HCT116 (cell line): Measurements from ENCODE around the gene IGFL4. TPM values are rescaled to one million over a fixed set of nuclear protein-coding genes. Genes with fewer than 3 reads are reported as not detected.
A peak's percentile ranks its signal among the peaks of the same experiment; 100 is the strongest.

Experiments used
- ATAC-seq: fragments of 200-7000 bp; cut with Tn5 transposase; 2 replicates; pipeline ENCODE4 v1.9.1; 2020; ENCODE audit warnings: mild to moderate bottlenecking, moderate library complexity
- BruUV-seq: library from RNA; stranded (reverse); fragments of 400-500 nt; replicated peaks from 2 replicates; lab custom pipeline; 2021; lab: Mats Ljungman, UMichigan
- CTCF ChIA-PET: fragments of 300-600 bp; sonication (Branson Sonifier 250); formaldehyde crosslinking; loops from one replicate; lab custom pipeline; 2021; ENCODE audit warnings: antibody characterized with exemption; lab: Charles Lee
- POLR2A ChIA-PET: fragments of 300-600, 350-600 bp; sonication (Branson Sonifier 250); formaldehyde crosslinking; loops from one replicate; lab custom pipeline; 2021; ENCODE audit warnings: antibody characterized with exemption; lab: Charles Lee
- RAD21 ChIA-PET, 2 experiments: fragments of 300-600 bp; sonication (Branson Sonifier 250); formaldehyde crosslinking; loops; one replicate each; lab custom pipeline; 2023; ENCODE audit warnings: low total read pairs in 2 of 2; ENCODE audit not compliant: uncharacterized antibody in 2 of 2, unreplicated experiment in 2 of 2, low non-redundant PET in 1 of 2; lab: Charles Lee
- DNase-seq: peaks from one replicate; pipeline ENCODE4 v3.0.0-alpha.2; 2010; ENCODE audit warnings: low read depth, low spot score
- H2AFZ ChIP-seq: fragments of 200-600 bp; shearing (Covaris generic), sonication (generic); 2 replicates; pipeline ENCODE4 v1.6.1; 2017; ENCODE audit warnings: low read depth, mixed run types, mixed read lengths, antibody characterized with exemption, low read length; ENCODE audit not compliant: poor library complexity, severe bottlenecking
- H3K27ac ChIP-seq: 2 replicates; pipeline ENCODE4 v1.5.1; 2012; ENCODE audit warnings: low read depth, low read length
- H3K27me3 ChIP-seq: fragments of 200-600 bp; sonication (generic); 2 replicates; pipeline ENCODE4 v1.6.1; 2016; ENCODE audit warnings: mixed run types, low read length, mixed read lengths; ENCODE audit not compliant: insufficient read depth
- H3K36me3 ChIP-seq, 2 experiments: fragments of 200-500 bp in 1 of 2; fragments of 200-600 bp in 1 of 2; sonication (Bioruptor generic) in 1 of 2; sonication (generic) in 1 of 2; 2 replicates each; pipeline versions ENCODE4 v1.5.1 to v1.6.1; 2014 to 2016; ENCODE audit warnings: low read length in 2 of 2, inconsistent platforms in 1 of 2, mixed read lengths in 1 of 2, mixed run types in 1 of 2; ENCODE audit not compliant: insufficient read depth in 2 of 2, control insufficient read depth in 1 of 2
- H3K4me1 ChIP-seq, 2 experiments: fragments of 200-600 bp in 1 of 2; sonication (generic) in 1 of 2; 2 replicates each; pipeline versions ENCODE4 v1.5.1 to v1.6.1; 2012 to 2017; ENCODE audit warnings: low read length in 2 of 2, inconsistent platforms in 1 of 2, mild to moderate bottlenecking in 1 of 2, mixed read lengths in 1 of 2, mixed run types in 1 of 2, moderate library complexity in 1 of 2; ENCODE audit not compliant: insufficient read depth in 2 of 2, control insufficient read depth in 1 of 2
- H3K4me2 ChIP-seq: fragments of 200-600 bp; sonication (generic); 2 replicates; pipeline ENCODE4 v1.6.1; 2017; ENCODE audit warnings: mixed run types, low read length, mixed read lengths
- H3K4me3 ChIP-seq, 2 experiments: fragments of 200-600 bp in 1 of 2; sonication (generic) in 1 of 2; replicated peaks in 1 of 2; 2 replicates each; pipeline ENCODE4 v1.5.1; 2011 to 2016; ENCODE audit warnings: low read length in 2 of 2, control low read depth in 1 of 2, low read depth in 1 of 2, mild to moderate bottlenecking in 1 of 2, mixed read lengths in 1 of 2, mixed run types in 1 of 2
- H3K79me2 ChIP-seq: fragments of 200-600 bp; sonication (generic); 2 replicates; pipeline ENCODE4 v1.6.1; 2017; ENCODE audit warnings: mild to moderate bottlenecking, mixed run types, low read length, moderate library complexity, mixed read lengths; ENCODE audit not compliant: insufficient read depth
- H3K9ac ChIP-seq: fragments of 200-600 bp; sonication (generic); 2 replicates; pipeline ENCODE4 v1.6.1; 2016; ENCODE audit warnings: low read length, mixed read lengths
- H3K9me2 ChIP-seq: fragments of 200-600 bp; sonication (generic), shearing (Covaris generic); 2 replicates; pipeline ENCODE4 v1.6.1; 2017; ENCODE audit warnings: mixed run types, mild to moderate bottlenecking, moderate library complexity; ENCODE audit not compliant: insufficient read depth
- H3K9me3 ChIP-seq, 2 experiments: fragments of 200-500 bp in 1 of 2; fragments of 200-600 bp in 1 of 2; sonication (Bioruptor generic) in 1 of 2; sonication (generic) in 1 of 2; 2 replicates each; pipeline ENCODE4 v1.6.1; 2014 to 2017; ENCODE audit warnings: low read length in 2 of 2, mixed read lengths in 2 of 2, inconsistent platforms in 1 of 2, low read depth in 1 of 2, mild to moderate bottlenecking in 1 of 2, mixed run types in 1 of 2, moderate library complexity in 1 of 2; ENCODE audit not compliant: control insufficient read depth in 1 of 2, insufficient read depth in 1 of 2
- H4K20me1 ChIP-seq: fragments of 200-600 bp; sonication (generic), shearing (Covaris generic); 2 replicates; pipeline ENCODE4 v1.6.1; 2017; ENCODE audit warnings: mixed run types, mild to moderate bottlenecking, moderate library complexity; ENCODE audit not compliant: insufficient read depth
- CBX3 ChIP-seq: IDR thresholded peaks from 2 replicates; pipeline ENCODE4 v1.6.1; 2012; ENCODE audit warnings: low read depth
- CTCF ChIP-seq, 3 experiments: fragments of 200-600 bp in 1 of 3; sonication (generic) in 1 of 3; IDR thresholded peaks in 2 of 3; conservative IDR thresholded peaks in 1 of 3; 2 replicates each; pipeline ENCODE4 v1.5.1; 2012 to 2017; ENCODE audit warnings: low read depth in 2 of 3, low read length in 2 of 3, antibody characterized with exemption in 1 of 3, borderline replicate concordance in 1 of 3, control low read depth in 1 of 3, mild to moderate bottlenecking in 1 of 3, mixed read lengths in 1 of 3, mixed run types in 1 of 3, moderate library complexity in 1 of 3; ENCODE audit not compliant: insufficient read depth in 1 of 3
- ELF1 ChIP-seq: IDR thresholded peaks from 2 replicates; pipeline ENCODE4 v1.6.1; 2012; ENCODE audit warnings: low read depth, borderline replicate concordance
- EZH2 ChIP-seq: fragments of 200-600 bp; sonication (generic); IDR thresholded peaks from 2 replicates; pipeline ENCODE4 v1.6.1; 2017; ENCODE audit warnings: antibody characterized with exemption, mixed run types
- EZH2phosphoT487 ChIP-seq: fragments of 200-600 bp; IDR thresholded peaks from 2 replicates; pipeline ENCODE4 v1.6.1; 2018; ENCODE audit warnings: antibody characterized with exemption, borderline replicate concordance
- FOSL1 ChIP-seq: IDR thresholded peaks from 2 replicates; pipeline ENCODE4 v1.6.1; 2012; ENCODE audit warnings: low read depth
- POLR2AphosphoS5 ChIP-seq: IDR thresholded peaks from 2 replicates; pipeline ENCODE4 v1.6.1; 2011; ENCODE audit warnings: mild to moderate bottlenecking, low read depth, low read length, moderate library complexity
- RAD21 ChIP-seq: IDR thresholded peaks from 2 replicates; pipeline ENCODE4 v1.6.1; 2012; ENCODE audit warnings: low read depth, mild to moderate bottlenecking
- ZBTB33 ChIP-seq: IDR thresholded peaks from 2 replicates; pipeline ENCODE4 v1.6.1; 2011; ENCODE audit warnings: mild to moderate bottlenecking, low read length, moderate library complexity; ENCODE audit not compliant: insufficient replicate concordance; ENCODE audit errors: extremely low read depth
- ZFX ChIP-seq: fragments of 450-650 bp; IDR thresholded peaks from 2 replicates; pipeline ENCODE4 v1.6.1; 2017
- intact Hi-C: fragments of 100-400 bp; cut with micrococcal nuclease; formaldehyde crosslinking; loops from 2 replicates; pipeline ENCODE4 v1.10.0; 2022
- total RNA-seq: library from RNA; stranded (reverse); gene quantifications from one replicate; pipeline ENCODE4 v1.2.1, GENCODE V29; 2021; ENCODE audit not compliant: unreplicated experiment
- TF ChIP-seq, protein P1 (sequence below): IDR thresholded peaks from 2 replicates; pipeline ENCODE4 v1.6.1; 2012; ENCODE audit warnings: low read depth

Gene IGFL4
- total RNA-seq, 1 experiment from 2014 or later: not detected

DNA sequence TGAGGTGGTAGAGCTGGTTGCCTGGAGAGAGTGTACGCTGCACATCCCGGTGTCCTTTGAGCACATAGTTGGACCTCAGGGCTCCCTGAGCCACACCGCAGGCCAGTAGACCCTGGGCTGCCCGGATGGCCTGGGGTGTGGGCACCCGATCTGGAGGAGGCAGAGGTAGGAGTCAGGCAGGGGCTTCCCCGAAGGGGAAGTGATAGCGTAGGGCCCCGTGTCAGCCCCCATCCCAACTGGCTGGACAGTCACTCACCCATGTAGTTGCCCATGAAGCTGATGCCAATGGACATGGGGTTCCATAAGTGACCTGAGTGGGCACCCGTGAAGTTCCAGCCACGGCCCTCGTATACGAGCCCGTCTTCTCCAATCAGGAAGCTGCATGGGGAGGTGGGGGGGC is 21.5 kb downstream of the IGFL4 start:
- BruUV-seq: TSS peak; percentile 59
- CTCF ChIA-PET: interaction anchor here (0.5 to 2.0 kb wide), 4 partner anchors 9 to 251 kb away, joined by 3 to 10 read pairs (median 4); no protein-coding TSS in a partner anchor
- no peak overlapping the region for H3K4me3 ChIP-seq

More for the DNA sequence above, 21.5 kb downstream of the IGFL4 start:
- H3K9me2 ChIP-seq: no peaks in the 10 kb centered on the region
- H3K4me1 ChIP-seq: peaks cover 3 to 14% of the 10 kb centered on the region in 2 experiments; a peak in 3 of 4 replicates
- H3K4me2 ChIP-seq: no peak overlapping the region
- no peaks in the 10 kb centered on the region for H3K79me2 ChIP-seq
- H2AFZ ChIP-seq: no peak overlapping the region
- no peak for DNase-seq
- ChIA-PET POLR2A (interaction anchor here (1.5 kb wide), 1 partner anchor 155 kb away, joined by 3 read pairs; the partner anchor contains the start of gene FOXA3), RAD21 (no interaction called here)
- 0 out of 4 replicates have a peak, but pooled peaks cover 0 to 4% of the 10 kb centered on the region in 2 experiments for H3K36me3 ChIP-seq
- H3K27me3 ChIP-seq: no peaks in the 10 kb centered on the region
- no peak for ATAC-seq
- H3K9ac ChIP-seq: no peak overlapping the region
- no peaks in the 10 kb centered on the region for H4K20me1 ChIP-seq
- no peak overlapping the region for H3K27ac ChIP-seq
- TF ChIP-seq ELF1 (no peak), RAD21 (no peak), FOSL1 (no peak), CTCF (IDR thresholded peaks at IDR 0.05 in 2 of 3, conservative IDR thresholded peaks at IDR 0.05 in 1 of 3; ENCODE audit: borderline replicate concordance in 1 of 3, insufficient read depth in 1 of 3, low read depth in 2 of 3, low read length in 2 of 3) (no peak), EZH2phosphoT487 (no peak), POLR2AphosphoS5 (no peak), ZFX (no peak), EZH2 (no peak), ZBTB33 (no peak), CBX3 (no peak)
- TF ChIP-seq, protein P1, sequence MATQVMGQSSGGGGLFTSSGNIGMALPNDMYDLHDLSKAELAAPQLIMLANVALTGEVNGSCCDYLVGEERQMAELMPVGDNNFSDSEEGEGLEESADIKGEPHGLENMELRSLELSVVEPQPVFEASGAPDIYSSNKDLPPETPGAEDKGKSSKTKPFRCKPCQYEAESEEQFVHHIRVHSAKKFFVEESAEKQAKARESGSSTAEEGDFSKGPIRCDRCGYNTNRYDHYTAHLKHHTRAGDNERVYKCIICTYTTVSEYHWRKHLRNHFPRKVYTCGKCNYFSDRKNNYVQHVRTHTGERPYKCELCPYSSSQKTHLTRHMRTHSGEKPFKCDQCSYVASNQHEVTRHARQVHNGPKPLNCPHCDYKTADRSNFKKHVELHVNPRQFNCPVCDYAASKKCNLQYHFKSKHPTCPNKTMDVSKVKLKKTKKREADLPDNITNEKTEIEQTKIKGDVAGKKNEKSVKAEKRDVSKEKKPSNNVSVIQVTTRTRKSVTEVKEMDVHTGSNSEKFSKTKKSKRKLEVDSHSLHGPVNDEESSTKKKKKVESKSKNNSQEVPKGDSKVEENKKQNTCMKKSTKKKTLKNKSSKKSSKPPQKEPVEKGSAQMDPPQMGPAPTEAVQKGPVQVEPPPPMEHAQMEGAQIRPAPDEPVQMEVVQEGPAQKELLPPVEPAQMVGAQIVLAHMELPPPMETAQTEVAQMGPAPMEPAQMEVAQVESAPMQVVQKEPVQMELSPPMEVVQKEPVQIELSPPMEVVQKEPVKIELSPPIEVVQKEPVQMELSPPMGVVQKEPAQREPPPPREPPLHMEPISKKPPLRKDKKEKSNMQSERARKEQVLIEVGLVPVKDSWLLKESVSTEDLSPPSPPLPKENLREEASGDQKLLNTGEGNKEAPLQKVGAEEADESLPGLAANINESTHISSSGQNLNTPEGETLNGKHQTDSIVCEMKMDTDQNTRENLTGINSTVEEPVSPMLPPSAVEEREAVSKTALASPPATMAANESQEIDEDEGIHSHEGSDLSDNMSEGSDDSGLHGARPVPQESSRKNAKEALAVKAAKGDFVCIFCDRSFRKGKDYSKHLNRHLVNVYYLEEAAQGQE: no peak
- TF ChIP-seq, all 23 proteins: peak for 0
- intact Hi-C loops: loop anchor here (5.0 kb wide), 1 partner anchor 107 kb away; the partner anchor contains the start of gene NANOS2
- H3K9me3 ChIP-seq: no peaks in the 10 kb centered on the region
